ENCODE results near the gene KRT6A.
"Not testable (repeated sequence)": the region's sequence is repeated elsewhere in the genome, so short reads cannot be mapped to it uniquely, and the experiment has no call there.

KRT6A gene

DNA sequence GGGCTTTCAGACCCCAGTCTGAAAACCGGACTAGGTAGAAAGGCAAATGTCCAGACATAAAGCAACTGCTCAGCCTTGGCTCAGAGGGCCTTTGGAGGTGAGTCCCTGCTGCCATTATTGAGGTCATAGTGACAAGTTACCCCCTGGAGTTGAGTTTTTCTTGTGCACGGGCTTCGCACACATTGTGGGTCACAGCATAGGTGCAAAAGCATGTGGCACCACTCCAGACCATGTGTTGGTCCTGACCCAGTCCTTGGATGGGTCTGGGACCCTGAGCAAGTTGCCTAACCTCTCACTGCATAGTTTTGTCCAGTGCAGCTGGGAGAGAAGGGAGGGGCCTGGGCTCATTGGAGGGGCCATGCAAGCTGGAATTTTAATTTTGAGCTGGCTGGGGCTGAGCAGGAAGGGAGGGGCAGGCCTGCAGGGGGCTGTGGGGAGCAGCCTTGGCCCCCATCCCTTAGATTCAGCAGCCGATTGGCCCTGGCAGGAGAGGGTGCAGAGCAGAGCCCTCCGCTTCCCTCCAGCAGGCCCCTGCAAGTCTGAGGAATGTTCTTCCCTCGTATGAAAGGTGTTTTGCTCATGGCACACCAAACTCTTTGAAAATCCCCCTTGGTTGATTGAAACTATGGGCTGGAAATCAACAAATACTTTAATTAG is 31.3 kb upstream of the KRT6A start:
- DNase-seq = no peak

DNA sequence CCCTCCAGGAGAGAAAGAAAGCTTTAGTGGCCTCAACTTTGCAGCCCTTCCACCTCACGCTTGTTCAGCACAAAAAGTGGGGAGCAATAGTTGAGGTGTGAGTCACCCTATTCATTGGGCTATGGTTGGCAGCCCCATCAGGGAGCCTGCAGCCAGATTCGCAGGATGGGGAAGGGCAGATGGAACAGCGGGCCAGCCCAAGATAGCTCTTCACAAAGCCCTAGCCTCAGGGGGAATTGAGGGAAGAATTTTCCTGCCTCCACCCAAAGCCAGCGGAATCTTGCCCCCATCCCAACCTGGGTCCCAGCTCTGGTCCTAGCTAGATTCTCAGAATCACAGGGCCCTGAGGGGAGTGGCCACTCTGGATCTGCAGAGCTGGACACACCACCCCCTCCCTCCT is 30.8 kb upstream of the KRT6A start:
- no peak for DNase-seq

DNA sequence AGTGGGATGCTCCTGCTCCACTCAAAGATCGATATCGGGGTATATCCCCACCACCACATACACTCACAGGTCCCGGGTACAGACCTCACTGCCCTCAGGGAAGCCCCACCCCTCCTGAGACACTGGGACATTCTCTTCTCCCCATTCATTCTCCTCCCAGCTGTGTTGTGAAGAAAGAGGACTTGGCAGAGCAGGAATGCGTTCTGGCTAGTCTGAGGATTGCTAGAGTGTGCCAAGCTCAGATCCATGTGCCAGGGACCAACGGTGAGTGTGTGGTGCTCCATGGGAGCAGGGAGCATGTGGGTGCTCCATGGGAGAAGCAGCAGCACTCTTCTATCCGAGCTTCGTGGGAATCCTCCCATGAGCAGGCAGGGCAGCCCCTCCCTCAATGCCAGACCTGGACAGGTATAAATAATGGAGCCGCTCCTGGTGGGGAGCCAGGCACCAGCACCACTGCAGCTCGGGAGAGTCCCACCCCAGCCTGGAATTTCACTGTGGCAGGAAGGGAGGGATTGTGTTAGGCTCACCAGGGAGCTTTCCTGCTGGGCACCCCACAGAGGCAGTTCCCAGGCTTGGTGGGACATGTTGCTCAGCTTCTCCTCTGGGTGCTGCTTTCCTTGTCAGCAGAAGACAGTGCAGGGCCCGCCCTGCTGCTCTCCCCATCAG is 29.4 kb upstream of the KRT6A start:
- no peak for DNase-seq

DNA sequence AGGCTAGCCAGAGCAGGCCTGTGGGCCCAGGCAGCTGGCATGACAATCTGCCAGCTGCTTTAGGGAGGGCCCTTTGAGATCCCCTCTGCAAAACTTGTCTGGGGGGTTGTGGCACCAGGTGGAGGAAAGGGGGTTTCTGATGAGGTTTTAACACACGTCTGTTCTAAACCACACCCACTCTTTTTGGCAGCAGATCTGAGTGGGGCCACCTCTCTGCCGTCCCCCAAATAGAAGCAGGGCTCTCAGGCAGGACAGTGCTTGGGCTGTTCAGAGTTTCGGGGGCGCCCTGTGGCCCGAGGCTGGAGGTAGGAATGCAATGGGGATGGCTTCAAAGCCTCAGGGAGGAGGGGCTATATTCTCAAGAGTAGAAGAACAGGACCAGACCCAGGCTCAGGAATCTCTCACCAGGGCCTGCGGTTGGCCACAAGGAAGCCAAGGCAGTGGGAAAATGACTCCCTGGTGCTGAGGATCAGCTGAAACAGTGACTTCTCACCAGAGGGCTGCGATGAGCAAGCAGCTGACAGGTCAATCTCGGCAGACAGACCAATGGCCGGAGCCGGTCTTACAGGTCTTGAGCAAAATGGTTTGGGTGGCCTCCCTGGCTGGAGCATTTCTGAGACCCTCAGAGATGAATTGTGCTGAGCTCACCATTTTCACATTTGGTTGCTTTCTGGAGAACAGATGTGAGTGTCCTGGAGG is 28.7 kb upstream of the KRT6A start:
- DNase-seq = no peak

DNA sequence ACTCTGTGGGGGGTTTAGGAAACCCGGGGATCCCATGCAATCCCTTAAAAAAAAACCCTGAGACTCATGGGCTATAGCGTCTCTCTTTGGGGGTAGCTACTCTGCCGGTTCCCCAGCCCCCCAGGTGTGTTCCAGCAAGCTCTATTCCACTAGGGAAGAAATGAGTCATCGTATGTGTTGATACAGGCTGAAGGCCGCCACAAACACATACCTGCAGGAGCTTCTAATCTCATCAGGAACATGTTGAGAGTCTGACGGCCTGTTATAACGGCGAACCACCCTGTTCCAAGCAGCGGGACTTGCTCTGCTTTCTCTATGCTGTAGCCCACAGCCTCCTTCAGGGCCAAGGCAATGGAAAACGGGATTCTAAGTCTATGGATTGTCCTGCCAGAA is 28.1 kb upstream of the KRT6A start:
- no peak for DNase-seq

DNA sequence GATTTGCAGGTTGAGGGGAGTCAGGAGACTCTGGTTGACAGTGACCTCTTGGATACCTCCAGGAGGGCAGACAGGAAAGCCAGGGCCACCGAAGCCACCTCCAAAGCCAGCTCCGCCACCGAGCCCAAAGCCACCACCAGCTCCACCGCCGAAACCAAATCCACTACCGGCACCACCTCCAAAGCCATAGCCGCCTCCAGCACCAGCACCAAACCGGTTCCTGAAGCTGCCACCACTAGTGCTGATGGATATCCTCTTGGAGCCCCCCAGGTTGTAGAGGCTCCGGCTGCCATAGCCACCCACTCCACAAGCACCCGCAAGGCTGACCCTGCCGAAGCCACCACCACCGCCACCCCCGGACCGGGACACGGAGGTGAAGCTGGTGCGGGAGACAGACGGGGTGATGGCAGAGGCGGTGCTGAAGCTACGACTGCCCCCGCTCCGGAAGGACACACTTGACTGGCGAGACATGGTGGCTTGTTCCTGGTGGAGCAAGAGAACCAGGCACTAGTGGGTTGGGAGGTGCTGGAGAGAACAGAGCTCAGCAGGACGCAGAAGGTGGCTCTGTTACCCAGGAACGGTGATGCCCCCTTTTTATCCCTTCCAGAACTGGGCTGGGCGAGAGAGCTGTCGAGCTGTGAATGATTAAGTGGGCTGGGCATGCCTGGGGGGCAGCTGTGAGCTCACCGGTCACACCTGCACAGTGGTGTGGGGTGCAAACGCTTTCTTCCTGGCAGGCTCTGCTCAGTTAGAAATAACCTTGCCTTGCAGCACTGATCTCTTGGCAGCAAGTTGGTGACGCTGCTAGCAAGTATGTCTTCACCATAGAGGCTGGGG is 27.0 kb upstream of the KRT6A start, which contains the start of gene KRT5:
KRT5 (minus strand) TSS at position 569 of the 837 bp plus-strand sequence; CDS start at position 471, 98 bp downstream.
- no peak for DNase-seq

DNA sequence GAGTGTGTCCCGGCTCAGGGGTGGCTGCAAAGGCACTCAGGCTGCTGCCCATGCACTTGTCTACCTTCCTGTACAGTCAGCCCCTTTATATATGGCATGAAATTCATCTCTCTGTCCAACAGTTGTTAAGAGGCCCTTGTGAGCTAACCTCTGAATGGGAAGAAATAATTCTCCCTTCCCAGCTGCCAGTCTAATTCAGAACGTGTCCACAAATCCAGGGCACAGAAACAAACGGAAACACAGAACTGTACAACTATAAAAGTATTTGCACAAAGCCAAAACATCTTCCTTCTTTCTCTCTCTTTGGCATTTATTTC is 26.3 kb upstream of the KRT6A start:
- no peak for DNase-seq

DNA sequence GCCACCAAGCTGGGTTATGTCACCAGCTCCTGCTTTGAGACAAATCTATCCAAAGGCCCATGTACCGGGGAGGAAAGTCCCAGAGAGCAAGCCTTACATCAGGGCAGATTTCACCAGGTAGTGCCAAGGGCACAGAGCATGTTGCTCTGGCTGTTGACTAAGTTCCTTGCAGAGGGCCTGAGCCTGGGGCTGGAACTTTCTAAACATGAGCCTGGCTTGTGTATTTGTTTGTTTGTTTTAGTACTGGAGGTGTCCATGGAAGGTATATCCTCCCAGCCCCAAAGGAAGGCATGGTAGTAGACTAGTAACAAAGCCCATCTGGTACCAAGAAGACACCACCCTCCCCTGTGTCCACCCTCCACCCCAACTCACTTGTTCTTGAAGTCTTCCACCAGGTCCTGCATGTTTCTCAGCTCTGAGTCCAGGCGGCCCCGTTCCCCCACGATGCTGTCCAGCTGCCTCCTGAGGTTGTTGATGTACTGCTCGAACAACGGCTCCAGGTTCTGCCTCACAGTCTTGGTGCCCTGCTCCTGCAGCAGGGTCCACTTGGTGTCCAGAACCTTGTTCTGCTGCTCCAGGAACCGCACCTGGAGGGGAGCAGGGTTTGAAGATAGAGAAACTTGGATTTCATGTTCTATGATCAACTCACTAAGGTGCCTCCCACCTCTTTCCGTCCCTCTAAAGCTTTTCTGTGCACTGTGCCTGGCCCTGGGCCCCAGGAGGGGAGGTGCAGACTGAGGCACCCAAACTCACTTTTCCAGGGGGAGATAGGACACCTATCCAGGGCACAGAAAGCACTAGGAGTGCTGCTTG is 25.7 kb upstream of the KRT6A start:
- DNase-seq = no peak

DNA sequence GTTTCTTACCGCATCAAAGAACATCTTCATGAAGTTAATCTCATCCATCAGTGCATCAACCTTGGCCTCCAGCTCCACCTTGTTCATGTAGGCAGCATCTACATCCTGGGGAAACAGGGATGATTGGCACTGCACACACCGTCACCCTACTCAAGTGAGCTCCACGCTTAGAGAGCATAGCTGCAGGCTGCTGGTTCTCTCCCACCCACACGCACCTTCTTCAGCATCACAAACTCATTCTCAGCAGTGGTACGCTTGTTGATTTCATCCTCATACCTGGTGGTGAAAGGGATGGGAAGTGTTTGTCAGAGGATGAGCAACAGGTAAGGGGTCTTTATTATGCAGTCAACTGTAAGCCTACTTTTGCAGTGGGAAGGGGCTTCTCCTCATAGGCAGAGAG is 24.8 kb upstream of the KRT6A start:
- DNase-seq = no peak

DNA sequence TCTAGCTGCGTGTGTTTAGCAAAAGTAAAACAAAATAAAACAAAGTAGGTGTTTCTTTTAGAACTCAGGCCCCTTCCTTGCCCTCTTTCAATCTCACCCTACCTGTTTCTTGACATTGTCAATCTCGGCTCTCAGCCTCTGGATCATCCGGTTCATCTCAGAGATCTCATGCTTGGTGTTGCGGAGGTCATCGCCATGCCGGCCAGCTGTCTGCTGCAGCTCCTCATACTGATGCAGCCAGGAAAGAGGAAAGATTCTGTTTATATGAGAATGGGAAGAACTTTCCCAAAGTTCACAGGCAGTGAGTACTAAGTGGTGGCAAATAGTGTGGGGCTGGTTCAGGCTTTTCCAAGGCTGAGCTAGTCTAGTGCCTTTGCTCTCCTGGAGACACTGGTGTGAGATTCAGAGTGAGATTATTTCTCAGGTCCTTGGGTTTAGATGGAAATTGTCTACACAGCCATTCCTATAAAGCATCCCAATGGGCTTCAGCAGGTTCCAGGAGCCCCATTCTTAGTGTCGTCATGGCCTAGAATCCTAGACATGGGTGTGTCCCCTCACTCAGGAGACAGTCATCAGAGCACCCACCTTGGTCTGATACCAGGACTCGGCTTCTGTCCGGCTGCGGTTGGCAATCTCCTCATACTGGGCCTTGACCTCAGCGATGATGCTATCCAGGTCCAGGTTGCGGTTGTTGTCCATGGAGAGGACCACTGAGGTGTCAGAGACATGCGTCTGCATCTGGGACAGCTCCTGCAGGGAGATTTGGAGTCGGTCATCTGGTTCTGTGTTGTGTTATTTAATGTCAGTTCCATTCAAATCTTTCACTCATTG is 24.2 kb upstream of the KRT6A start:
- DNase-seq = no peak

DNA sequence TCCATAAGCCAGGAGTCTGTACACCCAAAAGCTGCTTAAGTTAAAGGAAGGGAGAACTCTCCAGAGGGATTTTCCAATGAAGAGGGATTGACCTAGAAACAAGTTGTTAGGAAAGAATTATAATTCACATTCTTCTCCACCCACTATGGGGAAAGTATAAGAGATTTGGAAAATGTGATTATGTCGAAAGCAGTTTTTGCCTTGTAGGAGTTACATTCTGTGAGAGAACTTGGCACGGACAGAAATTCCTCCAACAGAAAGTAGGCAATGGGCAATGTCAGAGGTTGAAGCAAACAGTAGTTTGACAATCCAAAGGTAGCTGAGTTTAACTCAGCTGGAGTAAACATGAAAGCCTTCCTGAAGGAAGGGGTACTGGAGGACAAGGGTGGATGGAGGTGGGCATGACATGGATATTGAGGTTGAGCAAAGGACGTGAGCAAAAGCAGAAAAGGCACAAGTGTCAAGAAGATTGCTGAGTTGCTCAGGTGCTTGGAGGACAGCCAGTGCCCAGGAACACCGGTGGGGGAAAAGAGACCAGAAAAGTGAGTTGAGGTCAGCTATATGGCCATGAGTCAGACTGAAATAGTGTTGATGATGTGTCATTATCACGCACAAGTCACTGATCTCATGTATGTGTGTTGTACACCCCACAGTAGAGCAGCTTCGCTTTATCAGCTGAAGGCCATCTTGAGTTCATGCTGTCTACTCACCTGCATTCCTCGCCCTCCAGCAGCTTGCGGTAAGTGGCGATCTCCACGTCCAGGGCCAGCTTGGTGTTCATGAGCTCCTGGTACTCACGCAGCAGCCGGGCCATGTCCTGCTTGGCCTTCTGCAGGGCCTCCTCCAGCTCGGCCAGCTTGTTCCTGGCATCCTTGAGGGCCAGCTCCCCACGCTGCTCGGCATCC is 23.1 kb upstream of the KRT6A start:
- no peak for DNase-seq

DNA sequence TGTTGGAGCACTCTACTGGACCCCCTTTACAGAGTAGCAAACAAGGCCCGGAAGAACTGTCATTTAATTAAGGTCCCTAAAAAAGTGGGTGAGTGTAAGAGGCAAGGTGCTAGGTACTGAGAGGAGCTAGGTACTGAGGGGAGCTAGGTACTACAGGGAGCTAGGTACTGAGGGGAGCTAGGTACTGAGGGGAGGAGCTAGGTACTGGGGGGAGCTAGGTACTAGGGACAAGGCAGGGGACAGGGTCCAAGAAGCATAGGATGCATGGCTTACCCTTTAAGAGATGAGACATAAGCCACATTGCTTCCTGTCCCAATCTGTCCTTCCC is 22.2 kb upstream of the KRT6A start:
- no peak for DNase-seq

DNA sequence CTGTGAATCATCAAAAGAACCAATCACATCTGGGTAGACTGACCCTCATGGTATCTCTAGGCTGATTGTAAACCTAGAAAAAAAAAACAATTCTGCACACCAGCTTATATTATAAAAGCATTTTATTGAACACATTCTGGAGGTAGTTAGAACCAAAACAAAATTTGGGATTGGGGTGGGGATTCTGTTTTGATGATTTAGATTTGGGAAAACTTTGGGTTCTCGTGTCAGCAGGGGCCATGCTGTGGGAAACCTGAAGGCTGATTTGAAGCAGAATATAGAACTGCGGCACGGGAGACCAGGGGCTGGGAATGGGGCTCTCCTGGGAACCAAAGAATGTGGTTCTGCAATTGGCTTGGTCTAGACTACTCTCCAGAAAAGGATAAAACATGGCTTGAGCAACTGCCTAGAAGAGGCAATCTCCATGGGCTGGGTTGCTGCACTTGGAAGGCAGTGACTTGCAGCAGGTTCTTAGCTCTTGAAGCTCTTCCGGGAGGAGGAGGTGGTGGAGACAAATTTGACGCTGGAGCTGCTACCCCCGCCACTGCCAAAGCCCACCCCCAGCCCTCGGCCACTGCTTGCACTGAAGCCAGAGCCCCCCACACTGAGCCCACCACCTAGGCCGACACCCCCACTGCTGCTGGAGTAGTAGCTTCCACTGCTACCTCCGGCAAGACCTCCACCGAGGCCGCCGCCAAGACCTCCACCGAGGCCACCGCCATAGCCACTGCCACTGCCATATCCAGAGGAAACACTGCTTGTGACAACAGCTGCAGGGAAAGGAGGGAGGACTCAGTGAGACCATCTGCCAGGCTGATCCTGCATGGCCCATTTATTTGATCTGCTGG is 21.6 kb upstream of the KRT6A start:
- no peak for DNase-seq

DNA sequence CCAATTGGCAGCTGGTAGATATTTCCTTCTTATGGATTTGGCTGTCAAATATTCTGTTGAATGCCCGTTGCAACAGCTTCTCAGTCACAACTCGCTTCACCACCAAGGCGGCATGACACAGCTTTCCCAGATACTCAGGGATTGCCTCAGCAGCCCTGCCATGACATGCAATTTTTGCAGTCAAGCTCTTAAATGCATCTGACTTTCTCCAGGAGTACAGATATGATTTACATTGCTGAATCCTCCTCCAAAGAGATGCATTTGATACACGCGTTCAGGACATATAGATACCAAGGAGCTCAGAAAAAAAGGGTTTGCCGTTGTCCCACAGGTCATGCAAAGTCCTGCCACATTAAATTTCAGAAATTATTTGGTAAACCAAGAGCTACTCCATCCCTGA is 20.7 kb upstream of the KRT6A start:
- DNase-seq = no peak

DNA sequence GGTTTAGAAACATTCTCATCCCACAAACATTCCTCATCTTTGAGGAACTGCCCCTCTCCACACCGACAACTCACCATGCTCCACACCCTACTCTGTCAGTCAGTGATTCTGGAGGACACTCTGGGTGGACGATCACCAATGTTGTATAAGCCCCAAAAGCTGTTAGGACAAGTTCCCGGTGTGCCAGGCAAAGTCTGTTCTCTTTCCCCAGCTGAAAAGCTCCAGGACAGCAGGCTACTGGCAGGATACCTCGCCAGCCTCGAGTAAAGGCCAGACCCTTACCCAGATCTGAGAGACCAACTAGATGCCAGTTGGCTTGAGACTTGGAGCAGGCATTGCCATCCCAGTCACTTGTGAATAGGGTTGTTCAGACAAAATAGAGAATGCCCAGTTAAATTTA is 15.2 kb upstream of the KRT6A start:
- no peak for DNase-seq

DNA sequence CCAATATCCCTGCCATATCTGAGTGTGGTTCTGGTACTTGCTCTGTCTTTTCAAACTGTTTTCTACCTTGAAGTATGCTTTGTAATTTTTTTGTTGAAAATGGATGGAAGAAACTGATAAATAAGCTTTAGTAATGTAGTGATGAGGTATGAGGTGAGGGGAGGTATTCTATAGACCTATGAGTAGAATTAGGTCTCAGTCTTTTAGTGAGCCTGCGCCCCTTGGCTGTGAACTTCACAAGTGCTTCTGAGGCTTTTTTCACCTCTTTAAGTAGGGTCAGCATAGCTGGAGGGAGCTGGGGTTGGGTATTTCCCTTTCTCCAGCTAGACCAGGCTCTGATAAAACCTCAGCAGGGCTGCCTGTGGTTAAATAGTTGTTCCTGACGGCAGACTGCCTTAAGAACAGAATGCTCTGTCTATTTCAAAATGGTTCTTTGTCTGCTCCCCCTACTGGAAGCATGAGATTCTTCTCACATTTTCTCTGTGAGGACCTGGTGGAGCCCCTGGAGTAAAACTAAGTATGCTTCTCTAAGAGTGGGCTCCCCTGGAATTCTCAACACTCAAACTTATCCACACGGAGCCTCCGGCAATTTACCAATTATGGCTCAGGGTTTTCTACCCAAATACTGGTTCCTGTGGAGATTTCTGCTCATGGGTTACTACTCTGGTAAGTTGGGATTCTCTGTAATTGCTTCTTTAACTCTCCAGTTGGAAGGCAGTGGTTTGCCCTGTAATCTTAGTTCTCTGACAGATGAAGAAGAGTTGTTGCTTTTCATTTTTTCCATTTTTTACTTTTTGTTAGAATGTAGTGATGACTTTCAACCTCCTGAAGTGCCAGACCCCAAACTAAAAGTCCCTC is 14.0 kb upstream of the KRT6A start:
- DNase-seq = peak in 1 of 2 experiments; percentile 13

DNA sequence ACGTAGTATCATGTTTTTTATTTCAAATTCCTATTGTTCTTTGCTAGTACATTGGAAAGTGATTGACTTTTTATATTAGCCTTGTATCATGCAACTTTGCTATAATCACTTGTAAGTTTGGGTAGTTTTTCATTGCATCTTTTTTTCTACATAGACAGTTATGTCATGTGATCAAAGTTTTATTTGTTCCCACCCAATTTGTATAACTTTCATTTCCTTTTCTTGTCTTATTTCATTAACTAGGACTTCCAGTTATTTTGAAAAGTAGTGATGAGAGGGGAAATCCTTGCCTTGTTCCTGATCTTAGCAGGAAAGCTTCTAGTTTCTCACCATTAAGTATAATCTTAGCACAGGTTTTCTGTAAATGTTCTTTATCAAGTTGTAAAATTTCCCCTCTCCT is 9.8 kb upstream of the KRT6A start:
- DNase-seq = no peak

DNA sequence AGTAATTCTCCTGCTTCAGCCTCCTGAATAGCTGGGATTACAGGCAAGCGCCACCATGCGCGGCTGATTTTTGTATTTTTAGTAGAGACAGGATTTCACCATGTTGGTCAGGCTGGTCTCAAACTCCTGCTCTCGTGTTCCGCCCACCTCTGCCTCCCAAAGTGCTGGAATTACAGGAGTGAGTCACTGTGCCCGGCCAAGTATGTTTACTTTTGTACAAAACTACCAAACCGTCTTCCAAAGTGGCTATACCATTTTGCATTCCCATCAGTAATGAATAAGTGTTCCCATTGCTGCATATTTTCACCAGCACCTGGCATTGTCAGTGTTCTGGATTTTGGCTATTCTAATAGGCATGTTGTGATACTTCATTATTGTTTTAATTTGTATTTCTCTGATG is 8.4 kb upstream of the KRT6A start:
- no peak for DNase-seq

DNA sequence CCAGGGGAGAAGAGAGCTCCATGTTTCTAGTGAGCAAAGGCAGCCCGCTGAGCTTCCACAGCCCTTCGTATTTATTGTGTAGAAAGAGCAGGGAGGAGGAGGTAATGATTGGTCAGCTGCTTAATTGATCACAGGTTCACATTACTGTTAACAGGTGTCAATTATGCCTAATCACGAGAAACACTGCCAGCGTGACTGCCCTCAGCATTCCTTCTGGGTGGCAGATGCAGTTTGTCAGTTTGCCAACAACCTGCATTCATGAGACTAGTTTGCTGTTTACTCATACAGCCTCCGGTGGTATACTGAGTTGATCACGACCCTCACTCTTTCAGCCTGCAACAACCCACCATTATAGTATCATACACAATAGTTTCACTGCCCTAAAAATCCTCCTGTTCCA is 7.5 kb upstream of the KRT6A start:
- DNase-seq = not testable (repeated sequence)

All from SHP77 (cell line).